H1 (cell line): ENCODE results near the gene FIGNL2. TPM values are rescaled to one million over a fixed set of nuclear protein-coding genes. Genes with fewer than 3 reads are reported as not detected.

Experiments used
- CTCF ChIA-PET: fragments of 300-600 bp; sonication (Branson Sonifier 250); formaldehyde crosslinking; loops from one replicate; lab custom pipeline; 2021; ENCODE audit not compliant: partially characterized antibody; lab: Charles Lee
- POLR2A ChIA-PET: fragments of 300-600 bp; sonication (Branson Sonifier 250); formaldehyde crosslinking; loops from one replicate; lab custom pipeline; 2021; ENCODE audit warnings: inconsistent platforms; ENCODE audit not compliant: partially characterized antibody; lab: Charles Lee
- DNase-seq, 2 experiments: peaks; one replicate each; pipeline versions ENCODE4 v3.0.0 to v3.0.0-alpha.2; 2010 to 2022; ENCODE audit warnings: low spot score in 2 of 2, low read depth in 1 of 2, mixed read lengths in 1 of 2
- FAIRE-seq: peaks from 2 replicates; lab custom pipeline; 2011; peaks lifted over from hg19 to GRCh38; lab: Jason Lieb, UNC
- H2AFZ ChIP-seq: 2 replicates; pipeline ENCODE4 v1.8.1; 2012; ENCODE audit warnings: low read length, inconsistent platforms
- H2AK5ac ChIP-seq: 2 replicates; pipeline ENCODE4 v1.6.1; 2013; ENCODE audit warnings: low read depth, low read length
- H2BK120ac ChIP-seq: replicated peaks from 2 replicates; pipeline ENCODE3; 2013; ENCODE audit warnings: low read depth, low read length, inconsistent platforms
- H2BK12ac ChIP-seq: 2 replicates; pipeline ENCODE4 v1.6.1; 2013; ENCODE audit warnings: low read depth, low read length
- H2BK15ac ChIP-seq: 2 replicates; pipeline ENCODE4 v1.6.1; 2013; ENCODE audit warnings: low read length
- H2BK20ac ChIP-seq: 2 replicates; pipeline ENCODE4 v1.6.1; 2013; ENCODE audit warnings: low read length
- H2BK5ac ChIP-seq: 2 replicates; pipeline ENCODE4 v1.6.1; 2013; ENCODE audit warnings: low read depth, low read length
- H3K14ac ChIP-seq: 2 replicates; pipeline ENCODE4 v1.6.1; 2013; ENCODE audit warnings: inconsistent platforms; ENCODE audit not compliant: insufficient read length
- H3K18ac ChIP-seq: 2 replicates; pipeline ENCODE4 v1.6.1; 2013; ENCODE audit warnings: low read length; ENCODE audit errors: extremely low read depth
- H3K23ac ChIP-seq: 2 replicates; pipeline ENCODE4 v1.6.1; 2013; ENCODE audit warnings: inconsistent platforms; ENCODE audit not compliant: insufficient read length
- H3K23me2 ChIP-seq: 2 replicates; pipeline ENCODE4 v1.6.1; 2013; ENCODE audit warnings: low read depth, low read length
- H3K27ac ChIP-seq: 2 replicates; pipeline ENCODE4 v1.6.1; 2011; ENCODE audit warnings: low read depth, low read length, inconsistent platforms
- H3K27me3 ChIP-seq, 4 experiments: replicated peaks in 1 of 4; 1 replicate in 1 of 4; 2 replicates in 3 of 4; pipeline versions ENCODE4 v1.6.1 to v1.8.1; 2011 to 2013; ENCODE audit warnings: low read length in 3 of 4, mild to moderate bottlenecking in 3 of 4, inconsistent platforms in 2 of 4, mixed read lengths in 2 of 4, moderate library complexity in 1 of 4; ENCODE audit not compliant: control insufficient read depth in 3 of 4, insufficient read depth in 3 of 4; ENCODE audit errors: extremely low read depth in 1 of 4
- H3K36me3 ChIP-seq, 4 experiments: 2 replicates each; pipeline versions ENCODE4 v1.6.1 to v1.8.1; 2011 to 2013; ENCODE audit warnings: mild to moderate bottlenecking in 4 of 4, low read length in 3 of 4, moderate library complexity in 2 of 4, control low read depth in 1 of 4, inconsistent platforms in 1 of 4; ENCODE audit not compliant: insufficient read depth in 4 of 4, control insufficient read depth in 2 of 4
- H3K4ac ChIP-seq: replicated peaks from 2 replicates; pipeline ENCODE3; 2013; ENCODE audit warnings: low read length, low read depth, mixed read lengths, inconsistent platforms; ENCODE audit not compliant: insufficient read length
- H3K4me1 ChIP-seq, 4 experiments: replicated peaks in 1 of 4; 1 replicate in 1 of 4; 2 replicates in 3 of 4; pipeline versions ENCODE4 v1.6.1 to v1.8.1; 2011 to 2013; ENCODE audit warnings: low read length in 3 of 4, inconsistent platforms in 2 of 4, mixed read lengths in 1 of 4; ENCODE audit not compliant: insufficient read depth in 4 of 4, control insufficient read depth in 3 of 4
- H3K4me2 ChIP-seq, 2 experiments: 2 replicates each; pipeline versions ENCODE4 v1.6.1 to v1.8.1; 2011 to 2013; ENCODE audit warnings: low read depth in 2 of 2, low read length in 2 of 2, control low read depth in 1 of 2, inconsistent platforms in 1 of 2, mild to moderate bottlenecking in 1 of 2; ENCODE audit not compliant: insufficient read depth in 1 of 2
- H3K4me3 ChIP-seq, 4 experiments: fragments of 200-600, 300-600 bp in 1 of 4; sonication (generic), shearing (Covaris generic), sonication (Bioruptor Twin) in 1 of 4; 2 replicates each; pipeline versions ENCODE4 v1.5.1 to v1.8.1; 2011 to 2016; ENCODE audit warnings: low read length in 4 of 4, low read depth in 3 of 4, control low read depth in 2 of 4, inconsistent platforms in 2 of 4, mild to moderate bottlenecking in 2 of 4, mixed read lengths in 1 of 4, moderate library complexity in 1 of 4; ENCODE audit not compliant: insufficient read depth in 2 of 4; ENCODE audit errors: extremely low read depth in 1 of 4
- H3K56ac ChIP-seq: replicated peaks from 2 replicates; pipeline ENCODE3; 2013; ENCODE audit warnings: low read depth, mild to moderate bottlenecking, mixed read lengths, low read length, inconsistent platforms; ENCODE audit not compliant: insufficient read length
- H3K79me1 ChIP-seq: 2 replicates; pipeline ENCODE4 v1.6.1; 2013; ENCODE audit warnings: low read depth, low read length, control low read depth
- H3K79me2 ChIP-seq, 2 experiments: 2 replicates each; pipeline versions ENCODE4 v1.6.1 to v1.8.1; 2012 to 2013; ENCODE audit warnings: low read length in 2 of 2, mild to moderate bottlenecking in 2 of 2, inconsistent platforms in 1 of 2; ENCODE audit not compliant: insufficient read depth in 2 of 2, control insufficient read depth in 1 of 2
- H3K9ac ChIP-seq, 4 experiments: replicated peaks in 1 of 4; 1 replicate in 1 of 4; 2 replicates in 3 of 4; pipeline versions ENCODE4 v1.6.1 to v1.8.1; 2011 to 2013; ENCODE audit warnings: low read depth in 3 of 4, low read length in 3 of 4, control low read depth in 2 of 4, mild to moderate bottlenecking in 2 of 4, moderate library complexity in 2 of 4, inconsistent platforms in 1 of 4; ENCODE audit errors: extremely low read depth in 1 of 4
- H3K9me3 ChIP-seq, 2 experiments: 2 replicates each; pipeline versions ENCODE4 v1.6.1 to v1.8.1; 2012 to 2013; ENCODE audit warnings: mild to moderate bottlenecking in 2 of 2, moderate library complexity in 2 of 2, control low read depth in 1 of 2, inconsistent platforms in 1 of 2, low read depth in 1 of 2, low read length in 1 of 2, mixed read lengths in 1 of 2; ENCODE audit not compliant: insufficient read depth in 2 of 2
- H4K20me1 ChIP-seq, 2 experiments: replicated peaks in 1 of 2; 2 replicates each; pipeline versions ENCODE3 to v1.8.1; 2011 to 2013; ENCODE audit warnings: inconsistent platforms in 2 of 2, low read length in 2 of 2, mild to moderate bottlenecking in 1 of 2; ENCODE audit not compliant: insufficient read depth in 2 of 2, control insufficient read depth in 1 of 2
- H4K5ac ChIP-seq: 2 replicates; pipeline ENCODE4 v1.6.1; 2013; ENCODE audit warnings: low read length, low read depth, mixed read lengths, inconsistent platforms; ENCODE audit not compliant: insufficient read length
- H4K8ac ChIP-seq: 2 replicates; pipeline ENCODE4 v1.8.0; 2013; ENCODE audit warnings: mild to moderate bottlenecking, moderate library complexity, low read length, inconsistent platforms; ENCODE audit not compliant: insufficient read depth; ENCODE audit errors: extremely low read depth
- H4K91ac ChIP-seq: replicated peaks from 2 replicates; pipeline ENCODE3; 2013; ENCODE audit warnings: low read length, mixed read lengths, inconsistent platforms; ENCODE audit not compliant: insufficient read length
- ATF2 ChIP-seq: IDR thresholded peaks from 2 replicates; pipeline ENCODE4 v1.6.1; 2012; ENCODE audit warnings: low read length, inconsistent platforms
- BACH1 ChIP-seq: IDR thresholded peaks from 2 replicates; pipeline ENCODE4 v1.6.1; 2012; ENCODE audit warnings: low read length, improper control_type of control experiment
- BRCA1 ChIP-seq: IDR thresholded peaks from 2 replicates; pipeline ENCODE4 v1.6.1; 2012; ENCODE audit warnings: low read depth, low read length, improper control_type of control experiment
- GABPA ChIP-seq: IDR thresholded peaks from 2 replicates; pipeline ENCODE4 v1.6.1; 2011; ENCODE audit warnings: mild to moderate bottlenecking, low read length, moderate library complexity, borderline replicate concordance; ENCODE audit not compliant: insufficient read depth
- KDM1A ChIP-seq: fragments of 200-600, 300-600 bp; sonication (generic); IDR thresholded peaks from 2 replicates; pipeline ENCODE4 v1.7.1; 2016; ENCODE audit warnings: mild to moderate bottlenecking, low read length, borderline replicate concordance
- NANOG ChIP-seq: IDR thresholded peaks from 2 replicates; pipeline ENCODE4 v1.6.1; 2011; ENCODE audit warnings: low read length, low read depth, mild to moderate bottlenecking, inconsistent platforms; ENCODE audit not compliant: insufficient read depth, poor library complexity, severe bottlenecking
- PHF8 ChIP-seq: fragments of 200-600 bp; sonication (generic); conservative IDR thresholded peaks from 2 replicates; pipeline ENCODE4 v1.7.1; 2012; ENCODE audit warnings: low read depth, mild to moderate bottlenecking, inconsistent platforms, low read length, moderate library complexity
- RBBP5 ChIP-seq: IDR thresholded peaks from 2 replicates; pipeline ENCODE4 v1.7.1; 2012; ENCODE audit warnings: low read depth, mild to moderate bottlenecking, inconsistent platforms, low read length, moderate library complexity, borderline replicate concordance
- RFX5 ChIP-seq: IDR thresholded peaks from 2 replicates; pipeline ENCODE4 v1.6.1; 2011; ENCODE audit warnings: low read depth, low read length, improper control_type of control experiment, borderline replicate concordance
- SIX5 ChIP-seq: IDR thresholded peaks from 2 replicates; pipeline ENCODE4 v1.6.1; 2011; ENCODE audit warnings: mild to moderate bottlenecking, low read depth, low read length
- SRF ChIP-seq: IDR thresholded peaks from 2 replicates; pipeline ENCODE4 v1.6.1; 2011; ENCODE audit warnings: mild to moderate bottlenecking, low read depth, low read length, moderate library complexity
- TAF7 ChIP-seq: optimal IDR thresholded peaks from 2 replicates; pipeline ENCODE3; 2011; ENCODE audit warnings: low read depth, mild to moderate bottlenecking, inconsistent platforms, low read length, moderate library complexity, borderline replicate concordance
- WGBS, 2 experiments: shearing (Covaris generic) in 1 of 2; methylation state at CpG; one replicate each; pipeline versions ENCODE4 v1.1.6 to v1.1.7; 2013 to 2015; ENCODE audit warnings: low lambda C conversion rate in 2 of 2, mixed read lengths in 2 of 2, inconsistent platforms in 1 of 2, low coverage in 1 of 2, missing lambda C conversion rate in 1 of 2; ENCODE audit not compliant: insufficient replicate concordance in 2 of 2, insufficient coverage in 1 of 2, insufficient read length in 1 of 2; ENCODE audit errors: extremely low coverage in 1 of 2, missing lambda C conversion rate in 1 of 2; 5-methylcytosine and 5-hydroxymethylcytosine counted together
- polyA plus RNA-seq, 7 experiments: library from polyadenylated mRNA; depleted of rRNA in 3 of 7; stranded (reverse) in 5 of 7; unstranded in 2 of 7; fragments of >200 nt in 5 of 7; fragments of 200-250 nt in 2 of 7; gene quantifications; 1 replicate in 5 of 7; 2 replicates in 1 of 7; 4 replicates in 1 of 7; pipeline versions ENCODE4 v1.2.1 to v1.2.3, GENCODE V29; 2011 to 2013; ENCODE audit warnings: missing spikeins in 2 of 7, mixed read lengths in 2 of 7
- total RNA-seq: library from RNA; stranded (reverse); fragmentation: NEBNext Ultra II Directional; extraction: Animal tissue kit (Norgen Biotek cat#: 25700); gene quantifications from 2 replicates; pipeline ENCODE4 v1.2.1, GENCODE V29; 2021

Gene FIGNL2
- total and polyA plus RNA-seq, 2 of the 8 experiments (the other 6 are each of a cell fraction or from before 2014, with no cell fraction given) = 6.5 to 7.1 TPM

- Histone ChIP-seq H3K56ac (no peak overlapping the region), H4K8ac (no peak overlapping the region), H3K4ac (no peak overlapping the region), H3K9ac (no peak overlapping the region), H2BK120ac (no peak overlapping the region), H3K9me3 (no peaks in the 10 kb centered on the region), H3K27ac (no peak overlapping the region), H4K20me1 (no peaks in the 10 kb centered on the region), H2BK20ac (no peak overlapping the region), H3K14ac (no peak overlapping the region), H3K27me3 (no peaks in the 10 kb centered on the region), H4K91ac (no peak overlapping the region), H2BK15ac (no peak overlapping the region), H2BK5ac (no peak overlapping the region), H2AK5ac (no peak overlapping the region), H3K23ac (no peak overlapping the region), H3K4me1 (no peaks in the 10 kb centered on the region), H2AFZ (no peak overlapping the region), H2BK12ac (no peak overlapping the region), H3K4me3 (no peak overlapping the region), H3K36me3 (peaks cover 0 to 20% (median 7%) of the 10 kb centered on the region in 4 experiments; a peak in 6 of 8 replicates), H3K79me1 (no peaks in the 10 kb centered on the region), H3K18ac (no peak overlapping the region), H3K4me2 (no peak overlapping the region), H3K79me2 (no peaks in the 10 kb centered on the region), H3K23me2 (no peaks in the 10 kb centered on the region), H4K5ac (no peak overlapping the region)
- DNase-seq = no peak
- 100% methylated on average over 1 of the region's 1 CpG; no CpG with 5 or more reads in 1 of the 2 experiments for WGBS, 2 experiments
- POLR2A ChIA-PET = interaction anchor here (0.8 kb wide), 1 partner anchor 9 kb away, joined by 3 read pairs; no protein-coding TSS in a partner anchor
- FAIRE-seq = no peak
- CTCF ChIA-PET = interaction anchor here (1.1 to 2.6 kb wide), 5 partner anchors 17 to 37 kb away, joined by 3 to 16 read pairs (median 4); a partner anchor contains a TSS
- TF ChIP-seq NANOG = no peak
- TF ChIP-seq RFX5 = no peak
- TF ChIP-seq SRF = no peak
- no peak for TF ChIP-seq RBBP5
- no peak for TF ChIP-seq GABPA
- TF ChIP-seq KDM1A = no peak
- no peak for TF ChIP-seq PHF8
- no peak for TF ChIP-seq SIX5
- TF ChIP-seq BRCA1 = no peak
- no peak for TF ChIP-seq TAF7
- no peak for TF ChIP-seq BACH1
- no peak for TF ChIP-seq ATF2
Measured at GRCh38 chr12:51793201-51793600, 55.3 kb downstream of the FIGNL2 start.
